Measurements from ENCODE around the gene CLDN8.

Gene CLDN8

DNA sequence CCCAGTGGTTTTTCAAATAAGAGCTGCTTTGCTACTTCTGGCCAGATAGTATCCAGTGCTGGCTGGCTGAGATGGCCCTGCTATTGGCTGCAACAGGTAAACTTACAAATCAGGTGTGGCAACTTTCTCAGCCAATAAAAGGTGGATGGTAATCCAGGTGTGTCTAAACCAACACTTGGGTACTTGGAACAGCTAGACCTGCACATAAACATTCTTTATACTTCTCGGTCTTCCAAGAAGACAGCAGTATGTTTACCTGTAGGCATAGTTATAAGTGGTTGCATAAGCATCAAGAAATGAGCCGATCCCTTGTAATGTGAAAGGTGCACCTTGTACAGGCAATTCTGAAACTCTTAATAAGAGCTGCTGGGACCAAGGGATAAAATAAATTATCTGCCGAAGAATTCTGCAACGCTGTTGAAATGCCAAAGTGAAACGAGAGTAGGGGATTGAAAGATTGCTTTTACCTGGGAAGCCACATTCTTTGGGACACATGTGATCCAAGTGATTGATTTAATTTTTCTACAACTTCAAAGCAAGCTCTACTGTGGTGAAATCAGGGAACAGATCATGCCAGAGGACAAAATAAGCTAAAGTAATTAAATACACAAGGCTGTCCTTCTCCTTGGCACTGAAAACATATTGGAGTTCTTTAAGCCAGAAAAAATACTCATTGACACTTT is at the start of gene CLDN8:
TSS of gene CLDN8 (minus strand) at position 57 of the 683 bp plus-strand sequence. CDS start 172 bp downstream, outside the sequence.
- no peak for DNase-seq (ENCODE audit: low read depth in 2 of 2)

DNA sequence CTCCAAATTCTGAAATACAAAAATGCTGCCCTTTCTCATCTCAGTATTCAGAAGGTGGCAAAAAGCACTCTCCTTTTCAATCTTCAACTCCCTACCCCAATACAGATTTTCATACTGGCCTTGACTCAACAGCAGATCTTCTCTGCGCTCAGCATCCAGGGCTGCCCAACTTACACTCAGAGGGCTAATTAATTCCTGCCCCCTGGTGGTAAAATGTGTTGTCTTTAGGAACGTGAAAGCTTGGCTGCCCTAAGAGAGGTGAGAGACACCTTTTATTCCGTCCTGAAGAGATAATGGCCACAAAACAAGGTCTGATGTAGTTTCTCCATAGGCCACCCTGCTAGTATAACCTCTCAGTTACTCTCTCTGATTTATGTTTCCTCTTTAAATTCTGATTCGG is 41.9 kb upstream of the CLDN8 start:
- DNase-seq (ENCODE audit: low read depth in 2 of 2), result no peak

GRCh38 chr21:30256100-30256499 is 40.2 kb upstream of the CLDN8 start:
- no peak for DNase-seq (ENCODE audit: low read depth in 2 of 2)

GRCh38 chr21:30255679-30256078 is 39.8 kb upstream of the CLDN8 start:
- no peak for DNase-seq (ENCODE audit: low read depth in 2 of 2)

DNA sequence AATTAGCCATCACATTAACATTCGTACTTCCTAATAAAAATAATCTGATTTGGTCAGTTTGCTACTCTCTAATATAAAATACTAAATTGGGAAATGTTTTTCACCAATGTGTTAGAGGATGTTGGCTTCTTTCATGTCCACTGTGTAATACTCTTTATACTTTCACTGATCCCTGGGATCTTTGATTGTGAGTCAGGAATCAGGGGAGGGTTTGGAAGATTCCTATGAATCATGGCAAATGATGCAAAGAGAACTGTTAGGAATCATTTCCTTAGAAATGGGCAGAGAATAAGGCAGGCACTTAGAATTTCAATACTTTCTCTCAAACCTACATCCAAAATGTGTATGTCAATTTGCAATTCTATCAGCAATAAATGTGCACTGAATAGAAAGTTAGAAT is 35.9 kb upstream of the CLDN8 start:
- DNase-seq (ENCODE audit: low read depth in 2 of 2), result no peak

- no peak for DNase-seq (ENCODE audit: low read depth in 2 of 2)
Measured at GRCh38 chr21:30249936-30250335, 34.0 kb upstream of the CLDN8 start.

GRCh38 chr21:30248844-30249243 is 32.9 kb upstream of the CLDN8 start:
- DNase-seq (ENCODE audit: low read depth in 2 of 2), result no peak

DNA sequence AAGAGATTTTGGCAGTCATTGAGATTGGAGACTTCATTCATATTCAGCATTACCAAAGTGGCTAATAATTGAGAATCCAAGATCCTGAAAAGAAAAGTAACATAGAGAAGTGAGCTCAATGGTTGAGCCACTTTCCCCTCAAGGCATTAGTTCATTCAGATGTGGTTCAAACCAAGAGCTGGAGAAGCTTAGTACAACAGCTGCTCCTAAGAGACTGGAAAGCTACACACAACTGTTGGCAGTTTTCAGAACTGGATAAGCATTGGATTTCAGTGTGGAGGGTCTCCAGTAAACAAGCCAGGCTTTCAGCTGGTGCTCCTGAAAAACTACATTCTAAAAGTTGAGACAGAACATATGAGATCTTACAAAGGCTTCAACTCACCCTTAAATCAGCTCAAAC is 29.2 kb upstream of the CLDN8 start:
- DNase-seq (ENCODE audit: low read depth in 2 of 2), result no peak

GRCh38 chr21:30243691-30244090 is 27.8 kb upstream of the CLDN8 start:
- no peak for DNase-seq (ENCODE audit: low read depth in 2 of 2)

GRCh38 chr21:30240661-30241060 is 24.8 kb upstream of the CLDN8 start:
- no peak for DNase-seq (ENCODE audit: low read depth in 2 of 2)

GRCh38 chr21:30238168-30238567 is 22.3 kb upstream of the CLDN8 start:
- DNase-seq (ENCODE audit: low read depth in 2 of 2), result no peak

DNA sequence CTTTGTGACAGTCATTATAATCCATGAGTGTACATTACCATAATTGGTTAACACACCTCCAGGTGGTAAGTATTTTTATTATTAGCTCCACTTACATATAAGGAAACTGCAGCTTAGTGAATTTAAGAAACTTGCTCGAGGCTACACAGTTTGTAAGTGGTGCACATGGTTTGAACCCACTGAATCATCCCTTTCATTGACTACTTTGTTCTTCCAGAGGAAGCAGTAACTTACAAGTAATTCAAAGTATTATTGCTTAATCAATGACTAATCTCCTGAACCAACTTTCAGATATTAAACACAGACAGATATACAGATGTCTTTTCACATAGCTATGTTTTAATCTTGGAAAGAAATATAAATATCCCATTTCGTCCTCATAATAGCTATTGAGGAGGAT is 18.7 kb upstream of the CLDN8 start:
- DNase-seq (ENCODE audit: low read depth in 2 of 2), result no peak

- DNase-seq (ENCODE audit: low read depth in 2 of 2), result no peak
Measured at GRCh38 chr21:30234050-30234449, 18.2 kb upstream of the CLDN8 start.

- no peak for DNase-seq (ENCODE audit: low read depth in 2 of 2)
Measured at GRCh38 chr21:30233228-30234020, 17.5 kb upstream of the CLDN8 start.

GRCh38 chr21:30232011-30232410 is 16.1 kb upstream of the CLDN8 start:
- DNase-seq (ENCODE audit: low read depth in 2 of 2), result no peak

DNA sequence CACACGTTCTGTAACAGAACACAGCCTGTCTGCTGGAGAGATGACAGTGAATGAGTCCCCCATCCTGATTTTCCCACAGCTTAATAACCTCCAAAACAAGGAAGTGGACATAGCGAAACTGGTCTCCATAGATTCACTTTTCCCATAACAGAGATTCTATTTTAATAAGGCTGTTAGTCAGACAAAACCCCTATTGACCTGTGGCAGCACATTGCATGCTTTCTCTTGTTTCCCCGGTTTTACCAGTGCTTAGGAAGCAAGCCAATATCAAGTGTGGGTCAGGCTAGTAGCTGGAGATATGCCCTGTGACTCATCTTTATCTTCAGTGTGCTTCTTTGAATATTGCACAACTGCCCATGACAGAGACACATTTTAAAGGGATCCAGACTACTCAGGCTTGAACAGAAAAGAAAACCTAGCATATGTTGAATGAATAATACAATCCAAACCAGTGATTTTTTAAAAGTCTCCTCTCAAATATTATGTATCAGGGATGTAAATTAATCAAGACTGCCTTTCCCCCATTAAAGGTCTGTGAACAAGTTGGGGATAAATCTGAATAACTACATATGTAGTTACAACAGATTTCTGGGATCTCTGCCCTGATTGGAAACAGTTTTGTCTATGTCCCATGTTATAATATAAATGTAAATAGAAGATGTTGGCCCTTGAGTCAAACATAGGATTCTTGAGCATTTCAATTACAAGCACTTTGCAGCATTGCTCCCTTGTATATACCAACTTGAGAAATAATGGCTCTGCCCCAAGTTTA is 11.9 kb upstream of the CLDN8 start:
- DNase-seq (ENCODE audit: low read depth in 2 of 2), result no peak

GRCh38 chr21:30227128-30227527 is 11.2 kb upstream of the CLDN8 start:
- no peak for DNase-seq (ENCODE audit: low read depth in 2 of 2)

GRCh38 chr21:30223596-30223995 is 7.7 kb upstream of the CLDN8 start:
- no peak for DNase-seq (ENCODE audit: low read depth in 2 of 2)

DNA sequence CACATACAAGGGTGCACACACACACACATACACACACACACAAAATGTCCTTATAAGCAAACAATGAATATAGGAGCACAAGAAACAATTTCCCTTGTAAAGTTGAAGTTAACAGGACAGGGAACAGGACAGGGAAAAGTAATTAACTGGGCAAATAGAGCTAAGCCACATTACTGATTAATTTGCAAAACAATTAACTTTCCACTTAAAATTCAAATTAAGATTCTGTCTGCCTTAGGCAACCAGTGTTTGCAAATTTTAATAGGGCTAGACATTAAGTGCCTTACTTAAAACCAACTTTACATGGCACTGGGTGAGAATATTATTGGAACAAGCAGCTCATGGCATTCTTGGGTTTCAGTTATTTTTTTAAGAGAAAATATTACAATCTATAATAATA is 6.8 kb upstream of the CLDN8 start:
- DNase-seq (ENCODE audit: low read depth in 2 of 2), result no peak

GRCh38 chr21:30211071-30211470 is 4.8 kb downstream of the CLDN8 start:
- DNase-seq (ENCODE audit: low read depth in 2 of 2), result no peak

DNA sequence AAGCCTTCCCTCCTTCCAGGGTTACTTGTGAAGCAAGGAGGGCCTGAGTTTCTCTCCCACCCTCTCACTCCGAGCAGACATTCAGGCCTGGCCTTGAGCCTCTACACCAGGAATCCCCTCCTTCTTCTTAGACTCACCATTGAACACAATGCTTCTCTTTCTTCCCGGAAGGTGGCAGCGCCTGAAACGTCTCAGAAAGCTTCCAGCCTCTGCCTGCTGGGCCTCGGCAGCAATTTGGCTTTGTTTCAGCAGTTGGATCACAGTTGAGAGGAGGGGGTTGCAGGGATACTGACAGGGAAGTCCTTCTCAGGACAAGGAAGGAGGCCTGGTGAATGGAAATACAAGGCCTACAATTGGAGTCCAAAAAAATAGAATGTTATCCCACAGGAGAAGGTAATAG is 6.3 kb downstream of the CLDN8 start:
- no peak for DNase-seq (ENCODE audit: low read depth in 2 of 2)

- no peak for DNase-seq (ENCODE audit: low read depth in 2 of 2)
Measured at GRCh38 chr21:30207252-30207579, 8.7 kb downstream of the CLDN8 start.
